HCT116 (cell line): ENCODE results near the gene FSD1.

Experiments used
- CTCF ChIP-seq, 3 experiments: fragments of 200-600 bp in 1 of 3; sonication (generic) in 1 of 3; IDR thresholded peaks in 2 of 3; conservative IDR thresholded peaks in 1 of 3; 2 replicates each; pipeline ENCODE4 v1.5.1; 2012 to 2017; ENCODE audit warnings: low read depth in 2 of 3, low read length in 2 of 3, antibody characterized with exemption in 1 of 3, borderline replicate concordance in 1 of 3, control low read depth in 1 of 3, mild to moderate bottlenecking in 1 of 3, mixed read lengths in 1 of 3, mixed run types in 1 of 3, moderate library complexity in 1 of 3; ENCODE audit not compliant: insufficient read depth in 1 of 3
- EGR1 ChIP-seq: IDR thresholded peaks from 2 replicates; pipeline ENCODE4 v1.6.1; 2012; ENCODE audit warnings: low read depth
- EZH2 ChIP-seq: fragments of 200-600 bp; sonication (generic); IDR thresholded peaks from 2 replicates; pipeline ENCODE4 v1.6.1; 2017; ENCODE audit warnings: antibody characterized with exemption, mixed run types
- POLR2A ChIP-seq: IDR thresholded peaks from 2 replicates; pipeline ENCODE4 v1.7.0; 2011; ENCODE audit warnings: borderline replicate concordance; ENCODE audit not compliant: insufficient read depth, insufficient read length; ENCODE audit errors: extremely low read depth
- POLR2AphosphoS5 ChIP-seq: IDR thresholded peaks from 2 replicates; pipeline ENCODE4 v1.6.1; 2011; ENCODE audit warnings: mild to moderate bottlenecking, low read depth, low read length, moderate library complexity
- RAD21 ChIP-seq: IDR thresholded peaks from 2 replicates; pipeline ENCODE4 v1.6.1; 2012; ENCODE audit warnings: low read depth, mild to moderate bottlenecking
- REST ChIP-seq: IDR thresholded peaks from 2 replicates; pipeline ENCODE4 v1.6.1; 2012; ENCODE audit warnings: low read depth
- SIN3A ChIP-seq: IDR thresholded peaks from 2 replicates; pipeline ENCODE4 v1.6.1; 2012; ENCODE audit warnings: low read depth
- SP1 ChIP-seq: IDR thresholded peaks from 2 replicates; pipeline ENCODE4 v1.6.1; 2012; ENCODE audit warnings: low read depth
- ZNF274 ChIP-seq: fragments of 200-500 bp; sonication (Bioruptor generic); IDR thresholded peaks from 2 replicates; pipeline ENCODE4 v1.6.1; 2014; ENCODE audit warnings: mild to moderate bottlenecking, low read depth, low read length, inconsistent platforms

GRCh38 chr19:4323692-4324091 lies 19.3 kb downstream of the FSD1 start:
- TF ChIP-seq CTCF (IDR thresholded peaks at IDR 0.05 in 2 of 3, conservative IDR thresholded peaks at IDR 0.05 in 1 of 3; ENCODE audit: borderline replicate concordance in 1 of 3, insufficient read depth in 1 of 3, low read depth in 2 of 3, low read length in 2 of 3), result no peak
- TF ChIP-seq POLR2A, result no peak
- no peak for TF ChIP-seq SIN3A
- no peak for TF ChIP-seq EGR1
- no peak for TF ChIP-seq ZNF274
- TF ChIP-seq RAD21, result no peak
- no peak for TF ChIP-seq POLR2AphosphoS5
- TF ChIP-seq REST, result no peak
- no peak for TF ChIP-seq EZH2
- no peak for TF ChIP-seq SP1
